DND-41 (cell line): ENCODE measurements around the gene MPP7.
A peak's percentile ranks its signal among the peaks of the same experiment; 100 is the strongest.

Source experiments
- ATAC-seq: fragments of 200-7000 bp; cut with Tn5 transposase; 3 replicates; pipeline ENCODE4 v1.9.1; 2021; ENCODE audit warnings: low read depth; ENCODE audit not compliant: insufficient read depth
- DNase-seq: peaks from one replicate; pipeline ENCODE4 v3.0.0-alpha.2; 2020
- H2AFZ ChIP-seq: 2 replicates; pipeline ENCODE4 v1.6.0; 2012; ENCODE audit warnings: low read depth, low read length
- H3K27ac ChIP-seq: 2 replicates; pipeline ENCODE4 v1.5.1; 2012; ENCODE audit warnings: low read length, inconsistent platforms
- H3K27me3 ChIP-seq: fragments of 200-600 bp; sonication (generic); 2 replicates; pipeline ENCODE4 v1.6.0; 2012; ENCODE audit warnings: low read length, mild to moderate bottlenecking, inconsistent platforms; ENCODE audit not compliant: insufficient read depth, poor library complexity
- H3K36me3 ChIP-seq: 2 replicates; pipeline ENCODE4 v1.5.1; 2012; ENCODE audit warnings: low read length, inconsistent platforms; ENCODE audit not compliant: insufficient read depth
- H3K4me1 ChIP-seq: 2 replicates; pipeline ENCODE4 v1.5.1; 2012; ENCODE audit warnings: mild to moderate bottlenecking, low read length; ENCODE audit not compliant: insufficient read depth
- H3K4me2 ChIP-seq: 2 replicates; pipeline ENCODE4 v1.6.0; 2012; ENCODE audit warnings: mild to moderate bottlenecking, moderate library complexity, low read length, inconsistent platforms; ENCODE audit not compliant: insufficient read depth
- H3K4me3 ChIP-seq, 2 experiments: fragments of 200-600 bp in 1 of 2; shearing (Covaris generic) in 1 of 2; 2 replicates each; pipeline ENCODE4 v1.5.1; 2012 to 2016; ENCODE audit warnings: inconsistent platforms in 2 of 2, low read length in 2 of 2, mild to moderate bottlenecking in 2 of 2, low read depth in 1 of 2, moderate library complexity in 1 of 2
- H3K79me2 ChIP-seq: 2 replicates; pipeline ENCODE4 v1.6.0; 2012; ENCODE audit warnings: low read length, inconsistent platforms; ENCODE audit not compliant: insufficient read depth
- H3K9ac ChIP-seq: 2 replicates; pipeline ENCODE4 v1.6.0; 2012; ENCODE audit warnings: low read depth, mild to moderate bottlenecking, inconsistent platforms, low read length, moderate library complexity
- H3K9me3 ChIP-seq: 2 replicates; pipeline ENCODE4 v1.5.1; 2012; ENCODE audit warnings: low read length, moderate library complexity, mild to moderate bottlenecking, inconsistent platforms; ENCODE audit not compliant: insufficient read depth, severe bottlenecking
- H4K20me1 ChIP-seq: 2 replicates; pipeline ENCODE4 v1.6.0; 2012; ENCODE audit warnings: low read length; ENCODE audit not compliant: insufficient read depth
- EZH2 ChIP-seq: IDR thresholded peaks from 3 replicates; pipeline ENCODE4 v1.6.1; 2012; ENCODE audit warnings: borderline replicate concordance, low read depth, mild to moderate bottlenecking, moderate library complexity, low read length, inconsistent platforms; ENCODE audit not compliant: severe bottlenecking
- TF ChIP-seq, protein P1 (sequence below): IDR thresholded peaks from 2 replicates; pipeline ENCODE4 v1.5.1; 2012; ENCODE audit warnings: borderline replicate concordance, low read length, moderate library complexity, mild to moderate bottlenecking; ENCODE audit not compliant: poor library complexity, severe bottlenecking; ENCODE audit errors: extremely low read depth

MPP7 gene

DNA sequence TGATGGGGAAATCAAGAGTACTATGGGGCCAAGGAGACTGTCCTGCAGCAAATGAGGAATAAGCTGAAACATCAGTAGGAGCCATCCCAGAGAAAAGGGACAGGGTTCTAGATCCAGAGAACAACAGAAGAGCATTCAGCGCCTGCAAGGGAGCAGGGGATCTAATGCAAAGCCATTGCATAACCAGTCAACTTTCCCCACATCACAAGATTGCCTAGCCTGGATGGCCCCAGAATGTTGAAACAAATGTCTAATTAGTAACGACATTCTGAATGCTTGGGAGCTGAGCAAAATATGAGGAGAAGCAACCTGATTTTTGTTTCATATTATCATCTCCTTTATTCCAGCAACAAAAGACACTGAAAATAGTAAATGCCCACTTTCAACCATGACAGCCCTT, 2.7 kb upstream of the MPP7 start:
- H3K9ac ChIP-seq, result no peak overlapping the region
- no peaks in the 10 kb centered on the region for H3K36me3 ChIP-seq
- H3K4me3 ChIP-seq, result no peak overlapping the region
- H4K20me1 ChIP-seq, result no peaks in the 10 kb centered on the region
- peaks cover 57% of the 10 kb centered on the region for H3K27me3 ChIP-seq
- no peak for TF ChIP-seq EZH2
- TF ChIP-seq, protein P1, sequence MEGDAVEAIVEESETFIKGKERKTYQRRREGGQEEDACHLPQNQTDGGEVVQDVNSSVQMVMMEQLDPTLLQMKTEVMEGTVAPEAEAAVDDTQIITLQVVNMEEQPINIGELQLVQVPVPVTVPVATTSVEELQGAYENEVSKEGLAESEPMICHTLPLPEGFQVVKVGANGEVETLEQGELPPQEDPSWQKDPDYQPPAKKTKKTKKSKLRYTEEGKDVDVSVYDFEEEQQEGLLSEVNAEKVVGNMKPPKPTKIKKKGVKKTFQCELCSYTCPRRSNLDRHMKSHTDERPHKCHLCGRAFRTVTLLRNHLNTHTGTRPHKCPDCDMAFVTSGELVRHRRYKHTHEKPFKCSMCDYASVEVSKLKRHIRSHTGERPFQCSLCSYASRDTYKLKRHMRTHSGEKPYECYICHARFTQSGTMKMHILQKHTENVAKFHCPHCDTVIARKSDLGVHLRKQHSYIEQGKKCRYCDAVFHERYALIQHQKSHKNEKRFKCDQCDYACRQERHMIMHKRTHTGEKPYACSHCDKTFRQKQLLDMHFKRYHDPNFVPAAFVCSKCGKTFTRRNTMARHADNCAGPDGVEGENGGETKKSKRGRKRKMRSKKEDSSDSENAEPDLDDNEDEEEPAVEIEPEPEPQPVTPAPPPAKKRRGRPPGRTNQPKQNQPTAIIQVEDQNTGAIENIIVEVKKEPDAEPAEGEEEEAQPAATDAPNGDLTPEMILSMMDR, result no peak
- DNase-seq (no peak), ATAC-seq (no peak)
- H3K4me1 ChIP-seq, result peaks cover 16% of the 10 kb centered on the region
- no peak overlapping the region for H2AFZ ChIP-seq
- H3K79me2 ChIP-seq, result no peaks in the 10 kb centered on the region
- H3K27ac ChIP-seq, result no peak overlapping the region
- H3K9me3 ChIP-seq, result no peaks in the 10 kb centered on the region
- no peak overlapping the region for H3K4me2 ChIP-seq

DNA sequence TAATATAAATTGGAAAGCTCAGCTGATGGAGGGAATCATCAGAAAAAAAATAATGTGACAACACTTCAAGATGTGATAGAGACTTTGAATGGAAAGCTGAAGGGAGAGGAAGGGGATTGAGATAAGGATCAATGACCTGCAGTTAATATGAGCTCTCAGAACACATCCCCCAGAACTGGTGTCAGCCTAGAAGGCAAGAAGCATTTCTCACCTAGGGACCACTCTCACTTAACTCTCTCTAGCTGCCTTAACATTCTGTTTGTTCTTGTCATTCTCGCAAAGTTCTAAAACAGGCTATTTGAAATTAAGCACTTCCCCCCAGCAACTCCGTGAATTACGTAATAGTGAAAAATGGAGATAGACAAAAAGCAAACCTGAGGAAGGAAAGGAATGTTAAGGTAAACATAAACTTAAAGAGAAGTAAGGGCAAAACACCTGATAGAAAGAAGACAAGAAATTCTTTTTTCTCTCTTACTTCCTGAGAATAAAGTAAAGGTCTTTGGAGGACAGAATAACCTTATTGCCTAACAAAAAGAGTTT, 1.2 kb upstream of the MPP7 start:
- no peaks in the 10 kb centered on the region for H4K20me1 ChIP-seq
- DNase-seq (no peak), ATAC-seq (no peak)
- peaks cover 57% of the 10 kb centered on the region for H3K27me3 ChIP-seq
- H3K36me3 ChIP-seq, result no peaks in the 10 kb centered on the region
- H3K9ac ChIP-seq, result no peak overlapping the region
- TF ChIP-seq EZH2, result no peak
- TF ChIP-seq, protein P1, result no peak
- H3K4me1 ChIP-seq, result peaks cover 16% of the 10 kb centered on the region
- H2AFZ ChIP-seq, result no peak overlapping the region
- no peaks in the 10 kb centered on the region for H3K79me2 ChIP-seq
- no peak overlapping the region for H3K27ac ChIP-seq
- H3K9me3 ChIP-seq, result no peaks in the 10 kb centered on the region
- H3K4me2 ChIP-seq, result no peak overlapping the region
- H3K4me3 ChIP-seq, result no peak overlapping the region

DNA sequence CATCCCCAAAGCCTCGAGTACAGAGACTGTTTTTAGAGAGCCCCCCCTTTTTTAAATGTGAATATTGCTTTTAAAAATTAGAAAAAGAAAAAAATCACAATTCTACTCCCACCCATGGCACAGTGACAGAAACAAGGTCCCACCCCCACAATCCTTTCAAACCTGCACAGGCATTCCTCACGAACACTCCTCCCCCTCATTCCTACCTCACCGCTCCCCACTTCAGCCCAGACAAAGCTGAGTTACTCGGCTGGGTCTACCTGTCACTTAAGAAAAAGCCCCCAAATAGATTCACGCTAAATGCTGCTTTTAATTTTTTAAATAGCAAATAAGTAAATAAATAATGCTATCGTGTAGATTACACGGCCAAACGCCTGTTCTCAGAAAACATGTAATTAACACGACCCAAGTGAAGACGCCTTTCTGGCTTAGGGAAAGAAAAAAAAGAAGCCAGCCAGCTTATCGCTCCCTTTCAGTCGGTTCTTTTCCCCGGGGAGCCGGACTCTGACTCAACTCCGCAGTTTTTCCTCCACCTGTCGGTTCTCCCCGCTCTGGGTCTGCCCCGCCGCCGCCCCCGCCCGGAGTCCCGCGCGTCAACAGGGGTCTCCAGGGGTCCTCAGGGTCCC, 739 bp downstream of the MPP7 start:
- no peaks in the 10 kb centered on the region for H4K20me1 ChIP-seq
- H3K4me3 ChIP-seq, result peak overlapping the region in 1 of 2 experiments; percentile 57; a peak in 2 of 4 replicates
- peaks cover 16% of the 10 kb centered on the region for H3K4me1 ChIP-seq
- H3K4me2 ChIP-seq, result peak overlapping the region; percentile 71
- H3K36me3 ChIP-seq, result no peaks in the 10 kb centered on the region
- H3K9ac ChIP-seq, result no peak overlapping the region
- DNase-seq (no peak), ATAC-seq (no peak)
- no peak overlapping the region for H2AFZ ChIP-seq
- H3K79me2 ChIP-seq, result no peaks in the 10 kb centered on the region
- H3K27ac ChIP-seq, result no peak overlapping the region
- no peaks in the 10 kb centered on the region for H3K9me3 ChIP-seq
- peaks cover 53% of the 10 kb centered on the region for H3K27me3 ChIP-seq
- TF ChIP-seq, protein P1, result no peak
- TF ChIP-seq EZH2, result peak; percentile 51
